Hepatic stellate cell (primary cell): Measurements from ENCODE around the gene CPLX3.

Source experiments
- DNase-seq: peaks from one replicate; pipeline ENCODE4 v3.0.0; 2011; ENCODE audit warnings: low spot score

The CPLX3 gene

GRCh38 chr15:74845208-74845568, 18.8 kb downstream of the CPLX3 start:
- DNase-seq, result no peak

GRCh38 chr15:74845581-74845980, 19.2 kb downstream of the CPLX3 start:
- DNase-seq, result no peak

GRCh38 chr15:74847432-74847831, 21.0 kb downstream of the CPLX3 start:
- DNase-seq, result no peak

GRCh38 chr15:74850393-74850792, 24.0 kb downstream of the CPLX3 start:
- no peak for DNase-seq

GRCh38 chr15:74851960-74852359, 25.5 kb downstream of the CPLX3 start:
- DNase-seq, result no peak

- no peak for DNase-seq
Observed at GRCh38 chr15:74854453-74855022, 28.1 kb downstream of the CPLX3 start.

- DNase-seq, result no peak
Observed at GRCh38 chr15:74855857-74856256, 29.4 kb downstream of the CPLX3 start.

GRCh38 chr15:74856537-74856936, 30.1 kb downstream of the CPLX3 start:
- no peak for DNase-seq

- no peak for DNase-seq
Observed at GRCh38 chr15:74857082-74857655, 30.7 kb downstream of the CPLX3 start.

GRCh38 chr15:74857671-74858368, 31.4 kb downstream of the CPLX3 start:
- no peak for DNase-seq

GRCh38 chr15:74858369-74858740, 31.9 kb downstream of the CPLX3 start:
- DNase-seq, result no peak

- no peak for DNase-seq
Observed at GRCh38 chr15:74863239-74864056, 37.0 kb downstream of the CPLX3 start.

GRCh38 chr15:74864296-74864695, 37.9 kb downstream of the CPLX3 start:
- no peak for DNase-seq

GRCh38 chr15:74865316-74865715, 38.9 kb downstream of the CPLX3 start:
- DNase-seq, result no peak

GRCh38 chr15:74866090-74866489, 39.7 kb downstream of the CPLX3 start:
- DNase-seq, result peak; percentile 73

GRCh38 chr15:74867466-74868038, 41.1 kb downstream of the CPLX3 start:
- no peak for DNase-seq

- no peak for DNase-seq
Observed at GRCh38 chr15:74868059-74868458, 41.6 kb downstream of the CPLX3 start.

- DNase-seq, result no peak
Observed at GRCh38 chr15:74869372-74869725, 42.9 kb downstream of the CPLX3 start.

- DNase-seq, result peak; percentile 20
Observed at GRCh38 chr15:74869726-74870407, 43.4 kb downstream of the CPLX3 start.

- no peak for DNase-seq
Observed at GRCh38 chr15:74870436-74871215, 44.2 kb downstream of the CPLX3 start.

GRCh38 chr15:74872702-74873035, 46.2 kb downstream of the CPLX3 start:
- DNase-seq, result no peak
